ENCODE results near the gene C6orf89.

DNA sequence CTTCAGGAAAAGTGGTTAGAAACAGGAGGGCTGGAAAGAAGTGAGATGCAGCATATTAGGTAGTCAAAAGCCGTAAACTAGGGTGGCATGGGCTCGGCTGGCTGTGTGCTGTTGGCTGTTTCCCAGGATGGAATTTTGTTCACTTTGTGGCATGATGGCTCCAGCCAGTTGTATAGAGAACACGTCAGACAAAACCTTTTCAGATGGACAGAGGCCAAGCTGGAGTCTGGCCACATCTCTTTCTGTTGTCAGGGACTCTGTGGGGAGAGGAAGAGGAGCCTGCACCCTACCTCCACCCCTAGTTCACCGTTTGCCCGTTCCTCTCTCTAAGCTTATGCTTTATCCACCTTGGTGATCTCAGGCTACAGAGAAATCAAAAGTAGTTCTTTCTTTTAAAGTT is 22.0 kb downstream of the C6orf89 start:
- TF ChIP-seq, protein P1, sequence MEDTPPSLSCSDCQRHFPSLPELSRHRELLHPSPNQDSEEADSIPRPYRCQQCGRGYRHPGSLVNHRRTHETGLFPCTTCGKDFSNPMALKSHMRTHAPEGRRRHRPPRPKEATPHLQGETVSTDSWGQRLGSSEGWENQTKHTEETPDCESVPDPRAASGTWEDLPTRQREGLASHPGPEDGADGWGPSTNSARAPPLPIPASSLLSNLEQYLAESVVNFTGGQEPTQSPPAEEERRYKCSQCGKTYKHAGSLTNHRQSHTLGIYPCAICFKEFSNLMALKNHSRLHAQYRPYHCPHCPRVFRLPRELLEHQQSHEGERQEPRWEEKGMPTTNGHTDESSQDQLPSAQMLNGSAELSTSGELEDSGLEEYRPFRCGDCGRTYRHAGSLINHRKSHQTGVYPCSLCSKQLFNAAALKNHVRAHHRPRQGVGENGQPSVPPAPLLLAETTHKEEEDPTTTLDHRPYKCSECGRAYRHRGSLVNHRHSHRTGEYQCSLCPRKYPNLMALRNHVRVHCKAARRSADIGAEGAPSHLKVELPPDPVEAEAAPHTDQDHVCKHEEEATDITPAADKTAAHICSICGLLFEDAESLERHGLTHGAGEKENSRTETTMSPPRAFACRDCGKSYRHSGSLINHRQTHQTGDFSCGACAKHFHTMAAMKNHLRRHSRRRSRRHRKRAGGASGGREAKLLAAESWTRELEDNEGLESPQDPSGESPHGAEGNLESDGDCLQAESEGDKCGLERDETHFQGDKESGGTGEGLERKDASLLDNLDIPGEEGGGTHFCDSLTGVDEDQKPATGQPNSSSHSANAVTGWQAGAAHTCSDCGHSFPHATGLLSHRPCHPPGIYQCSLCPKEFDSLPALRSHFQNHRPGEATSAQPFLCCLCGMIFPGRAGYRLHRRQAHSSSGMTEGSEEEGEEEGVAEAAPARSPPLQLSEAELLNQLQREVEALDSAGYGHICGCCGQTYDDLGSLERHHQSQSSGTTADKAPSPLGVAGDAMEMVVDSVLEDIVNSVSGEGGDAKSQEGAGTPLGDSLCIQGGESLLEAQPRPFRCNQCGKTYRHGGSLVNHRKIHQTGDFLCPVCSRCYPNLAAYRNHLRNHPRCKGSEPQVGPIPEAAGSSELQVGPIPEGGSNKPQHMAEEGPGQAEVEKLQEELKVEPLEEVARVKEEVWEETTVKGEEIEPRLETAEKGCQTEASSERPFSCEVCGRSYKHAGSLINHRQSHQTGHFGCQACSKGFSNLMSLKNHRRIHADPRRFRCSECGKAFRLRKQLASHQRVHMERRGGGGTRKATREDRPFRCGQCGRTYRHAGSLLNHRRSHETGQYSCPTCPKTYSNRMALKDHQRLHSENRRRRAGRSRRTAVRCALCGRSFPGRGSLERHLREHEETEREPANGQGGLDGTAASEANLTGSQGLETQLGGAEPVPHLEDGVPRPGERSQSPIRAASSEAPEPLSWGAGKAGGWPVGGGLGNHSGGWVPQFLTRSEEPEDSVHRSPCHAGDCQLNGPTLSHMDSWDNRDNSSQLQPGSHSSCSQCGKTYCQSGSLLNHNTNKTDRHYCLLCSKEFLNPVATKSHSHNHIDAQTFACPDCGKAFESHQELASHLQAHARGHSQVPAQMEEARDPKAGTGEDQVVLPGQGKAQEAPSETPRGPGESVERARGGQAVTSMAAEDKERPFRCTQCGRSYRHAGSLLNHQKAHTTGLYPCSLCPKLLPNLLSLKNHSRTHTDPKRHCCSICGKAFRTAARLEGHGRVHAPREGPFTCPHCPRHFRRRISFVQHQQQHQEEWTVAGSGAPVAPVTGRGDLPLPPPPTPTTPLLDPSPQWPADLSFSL (CRISPR knock-in tag; IDR thresholded peaks at IDR 0.05) = no peak
- TF ChIP-seq, protein P2, sequence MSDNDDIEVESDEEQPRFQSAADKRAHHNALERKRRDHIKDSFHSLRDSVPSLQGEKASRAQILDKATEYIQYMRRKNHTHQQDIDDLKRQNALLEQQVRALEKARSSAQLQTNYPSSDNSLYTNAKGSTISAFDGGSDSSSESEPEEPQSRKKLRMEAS (IDR thresholded peaks at IDR 0.05) = no peak
- no peak for TF ChIP-seq ZNF263 (CRISPR knock-in tag; IDR thresholded peaks at IDR 0.05)
- TF ChIP-seq AKAP8 (CRISPR knock-in tag; IDR thresholded peaks at IDR 0.05) = no peak
- TF ChIP-seq, protein P3, sequence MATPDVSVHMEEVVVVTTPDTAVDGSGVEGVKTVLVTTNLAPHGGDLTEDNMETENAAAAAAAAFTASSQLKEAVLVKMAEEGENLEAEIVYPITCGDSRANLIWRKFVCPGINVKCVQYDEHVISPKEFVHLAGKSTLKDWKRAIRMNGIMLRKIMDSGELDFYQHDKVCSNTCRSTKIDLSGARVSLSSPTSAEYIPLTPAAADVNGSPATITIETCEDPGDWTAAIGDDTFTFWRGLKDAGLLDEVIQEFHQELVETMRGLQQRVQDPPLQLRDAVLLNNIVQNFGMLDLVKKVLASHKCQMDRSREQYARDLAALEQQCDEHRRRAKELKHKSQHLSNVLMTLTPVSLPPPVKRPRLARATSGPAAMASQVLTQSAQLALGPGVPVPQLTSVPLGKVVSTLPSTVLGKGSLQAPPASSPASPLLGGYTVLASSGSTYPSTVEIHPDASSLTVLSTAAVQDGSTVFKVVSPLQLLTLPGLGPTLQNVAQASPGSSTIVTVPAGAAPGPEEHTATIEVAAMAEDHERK (CRISPR knock-in tag; IDR thresholded peaks at IDR 0.05; ENCODE audit: low read depth) = no peak
- TF ChIP-seq ZNF773 (CRISPR knock-in tag; IDR thresholded peaks at IDR 0.05; ENCODE audit: borderline replicate concordance) = no peak

All from HepG2 (cell line).